GM12864 (cell line): ENCODE results near the gene KIF12.

ENCODE experiments used
- DNase-seq: peaks from one replicate; pipeline ENCODE4 v3.0.0-alpha.2; 2011; ENCODE audit warnings: low read depth
- H3K4me3 ChIP-seq: 2 replicates; pipeline ENCODE4 v1.5.1; 2011; ENCODE audit warnings: mild to moderate bottlenecking, low read depth, low read length, control low read depth
- CTCF ChIP-seq: IDR thresholded peaks from 2 replicates; pipeline ENCODE4 v1.5.1; 2011; ENCODE audit warnings: low read depth, mild to moderate bottlenecking, moderate library complexity, low read length, control low read depth, inconsistent platforms; ENCODE audit errors: missing control alignments

KIF12 gene

GRCh38 chr9:114089206-114089840 lies 9.8 kb downstream of the KIF12 start:
- DNase-seq: no peak
- H3K4me3 ChIP-seq: no peak overlapping the region
- TF ChIP-seq CTCF: no peak

GRCh38 chr9:114088571-114089170 lies 10.4 kb downstream of the KIF12 start:
- TF ChIP-seq CTCF: no peak
- H3K4me3 ChIP-seq: no peak overlapping the region
- DNase-seq: no peak

DNA sequence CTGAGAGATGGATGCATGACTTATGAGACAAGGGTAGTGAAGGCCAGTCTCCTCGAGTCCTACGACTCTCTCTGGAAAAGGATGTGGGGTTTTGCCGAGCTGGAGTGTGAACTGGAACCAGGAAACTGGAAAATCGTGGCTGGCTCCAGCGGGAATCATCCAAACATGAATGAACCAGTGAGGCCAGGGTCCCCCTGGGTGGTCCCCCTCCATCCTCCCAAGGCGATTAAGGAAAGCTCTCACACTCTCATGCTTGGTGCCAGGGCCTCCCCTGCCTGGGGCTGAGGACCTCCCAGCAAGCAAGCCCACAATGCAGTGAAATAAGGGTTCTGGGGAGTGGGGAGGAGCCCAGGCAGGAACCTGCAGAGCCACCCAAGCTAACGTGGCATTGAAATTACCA lies 11.4 kb downstream of the KIF12 start:
- no peak for TF ChIP-seq CTCF
- H3K4me3 ChIP-seq: no peak overlapping the region
- DNase-seq: no peak

- no peak overlapping the region for H3K4me3 ChIP-seq
- no peak for TF ChIP-seq CTCF
- DNase-seq: no peak
These were observed 12.5 kb downstream of the KIF12 start for GRCh38 chr9:114086607-114087006.

DNA sequence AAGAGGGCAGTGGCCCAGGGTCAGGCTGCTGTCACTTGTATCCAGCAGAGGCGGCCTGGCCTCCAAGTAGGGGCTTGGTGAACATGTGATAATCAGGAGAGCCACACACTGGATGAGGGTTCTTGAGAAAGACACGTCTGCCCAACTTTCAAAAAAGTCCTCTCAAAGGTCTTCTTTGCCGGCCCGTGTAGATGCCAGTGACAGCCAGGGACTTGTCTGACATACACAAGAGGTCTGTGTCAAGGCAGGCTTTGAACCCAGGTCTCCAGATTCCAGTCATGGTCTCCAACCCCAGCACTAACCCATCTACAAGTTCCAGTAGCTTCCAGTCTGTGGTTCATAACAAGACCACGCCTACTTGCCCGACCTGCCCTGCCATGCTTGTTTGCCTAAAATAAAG lies 13.1 kb downstream of the KIF12 start:
- no peak for DNase-seq
- TF ChIP-seq CTCF: no peak

GRCh38 chr9:114085387-114085789 lies 13.7 kb downstream of the KIF12 start:
- no peak for TF ChIP-seq CTCF
- DNase-seq: no peak
- no peak overlapping the region for H3K4me3 ChIP-seq

More for the DNA sequence above, 13.1 kb downstream of the KIF12 start:
- no peak overlapping the region for H3K4me3 ChIP-seq
